Activated T-cell treated with anti-CD3 and anti-CD28 coated beads, Interleukin-2, amount 50 U/mL, for 48 hours (primary cell): ENCODE measurements around the gene MTERF2.

Experiments
- DNase-seq, 2 experiments: peaks; one replicate each; pipeline ENCODE4 v3.0.0-alpha.2; 2020

MTERF2 gene

DNA sequence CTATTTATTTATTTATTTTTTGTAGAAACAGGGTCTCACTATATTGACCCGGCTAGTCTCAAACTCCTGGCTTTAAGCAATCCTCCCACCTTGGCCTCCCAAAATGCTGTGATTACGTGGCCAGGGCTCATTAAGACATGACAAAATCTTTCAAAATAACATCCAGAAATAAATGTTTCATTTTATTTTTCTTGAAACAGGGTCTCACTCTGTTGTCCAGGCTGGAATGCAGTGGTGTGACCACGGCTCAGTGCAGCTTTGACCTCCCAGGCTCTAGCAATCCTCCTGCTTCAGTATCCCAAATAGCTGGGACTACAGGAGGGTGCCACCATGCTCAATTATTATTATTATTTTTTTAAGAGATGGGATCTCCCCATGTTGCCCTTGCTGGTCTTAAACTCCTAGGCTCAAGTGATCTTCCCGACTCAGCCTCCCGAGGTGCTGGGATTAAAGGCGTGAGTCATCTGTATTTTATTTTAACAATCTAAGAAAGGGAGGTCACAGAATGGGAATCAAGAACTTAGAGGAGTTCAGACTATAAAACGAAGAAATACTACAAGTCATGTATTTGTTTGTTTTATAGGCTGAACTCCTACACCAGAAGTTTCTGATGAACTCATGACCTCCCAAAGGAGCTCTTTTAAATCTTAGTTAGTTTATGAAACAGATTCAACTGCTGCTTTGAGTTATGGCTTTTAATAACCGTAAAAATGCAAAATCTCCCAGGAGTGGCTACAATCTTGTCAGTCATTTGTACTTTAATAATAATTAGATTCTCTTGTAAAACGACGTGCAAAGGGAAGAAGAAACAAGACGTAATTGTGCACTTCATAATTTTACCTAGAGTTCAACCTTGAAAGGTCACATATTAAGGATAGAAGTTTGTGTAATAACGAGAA, 33.3 kb downstream of the MTERF2 start:
- DNase-seq, result no peak

DNA sequence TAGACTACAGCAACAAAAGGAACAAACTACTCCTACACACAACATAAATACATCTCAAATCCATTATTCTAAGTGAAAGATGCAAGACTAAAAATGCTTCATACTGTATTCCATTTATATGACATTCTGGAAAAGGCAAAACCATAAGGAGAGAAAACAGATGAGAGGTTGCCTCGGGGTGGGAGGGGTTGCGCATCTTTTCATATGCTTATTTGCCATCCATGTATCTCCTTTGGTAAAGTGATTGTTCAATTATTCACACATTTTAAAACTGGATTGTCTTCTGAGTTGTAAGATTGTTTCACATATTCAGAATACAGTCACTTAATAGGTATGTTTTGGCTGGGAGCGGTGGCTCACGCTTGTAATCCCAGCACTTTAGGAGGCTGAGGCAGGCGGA, 36.4 kb downstream of the MTERF2 start:
- DNase-seq, result no peak

GRCh38 chr12:106947461-106947860, 39.5 kb downstream of the MTERF2 start:
- no peak for DNase-seq

GRCh38 chr12:106945261-106945851, 41.6 kb downstream of the MTERF2 start:
- DNase-seq, result no peak

GRCh38 chr12:106942775-106943174, 44.2 kb downstream of the MTERF2 start:
- no peak for DNase-seq

GRCh38 chr12:106941481-106942156, 45.3 kb downstream of the MTERF2 start:
- DNase-seq, result no peak

GRCh38 chr12:106934277-106934676, 52.7 kb downstream of the MTERF2 start:
- DNase-seq, result no peak
